D721Med (cell line): Measurements from ENCODE around the gene FASTKD2.

Experiments
- DNase-seq: peaks from one replicate; pipeline ENCODE4 v3.0.0; 2011; ENCODE audit warnings: low spot score; ENCODE audit not compliant: insufficient read length
- FAIRE-seq: peaks from 2 replicates; lab custom pipeline; 2011; peaks lifted over from hg19 to GRCh38; lab: Jason Lieb, UNC
- TF ChIP-seq, protein P1 (sequence below): IDR thresholded peaks from 2 replicates; pipeline ENCODE4 v1.5.1; 2012; ENCODE audit warnings: mild to moderate bottlenecking, control low read depth; ENCODE audit not compliant: insufficient read depth; ENCODE audit errors: missing control alignments

The FASTKD2 gene

DNA sequence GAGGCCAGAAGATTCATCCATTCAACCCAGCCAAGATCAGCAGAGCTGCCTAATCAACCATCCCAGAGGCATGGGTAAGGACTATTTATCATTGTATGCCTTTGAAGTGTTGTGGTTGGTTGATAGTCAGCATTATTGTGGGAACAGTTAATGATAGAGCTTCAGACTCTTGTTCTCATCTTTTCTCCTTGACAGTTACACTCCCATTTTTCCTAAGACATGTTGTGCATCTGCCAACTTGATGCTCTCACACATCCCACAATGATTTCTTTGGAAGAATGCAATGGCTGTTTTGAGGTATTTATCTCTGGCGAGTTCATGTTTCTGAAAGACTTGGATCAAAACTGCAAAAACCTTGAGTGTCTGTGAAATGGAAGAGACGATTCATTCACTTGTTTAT, 55.4 kb downstream of the FASTKD2 start:
- DNase-seq (no peak), FAIRE-seq (no peak)
- TF ChIP-seq, protein P1, sequence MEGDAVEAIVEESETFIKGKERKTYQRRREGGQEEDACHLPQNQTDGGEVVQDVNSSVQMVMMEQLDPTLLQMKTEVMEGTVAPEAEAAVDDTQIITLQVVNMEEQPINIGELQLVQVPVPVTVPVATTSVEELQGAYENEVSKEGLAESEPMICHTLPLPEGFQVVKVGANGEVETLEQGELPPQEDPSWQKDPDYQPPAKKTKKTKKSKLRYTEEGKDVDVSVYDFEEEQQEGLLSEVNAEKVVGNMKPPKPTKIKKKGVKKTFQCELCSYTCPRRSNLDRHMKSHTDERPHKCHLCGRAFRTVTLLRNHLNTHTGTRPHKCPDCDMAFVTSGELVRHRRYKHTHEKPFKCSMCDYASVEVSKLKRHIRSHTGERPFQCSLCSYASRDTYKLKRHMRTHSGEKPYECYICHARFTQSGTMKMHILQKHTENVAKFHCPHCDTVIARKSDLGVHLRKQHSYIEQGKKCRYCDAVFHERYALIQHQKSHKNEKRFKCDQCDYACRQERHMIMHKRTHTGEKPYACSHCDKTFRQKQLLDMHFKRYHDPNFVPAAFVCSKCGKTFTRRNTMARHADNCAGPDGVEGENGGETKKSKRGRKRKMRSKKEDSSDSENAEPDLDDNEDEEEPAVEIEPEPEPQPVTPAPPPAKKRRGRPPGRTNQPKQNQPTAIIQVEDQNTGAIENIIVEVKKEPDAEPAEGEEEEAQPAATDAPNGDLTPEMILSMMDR, result no peak

DNA sequence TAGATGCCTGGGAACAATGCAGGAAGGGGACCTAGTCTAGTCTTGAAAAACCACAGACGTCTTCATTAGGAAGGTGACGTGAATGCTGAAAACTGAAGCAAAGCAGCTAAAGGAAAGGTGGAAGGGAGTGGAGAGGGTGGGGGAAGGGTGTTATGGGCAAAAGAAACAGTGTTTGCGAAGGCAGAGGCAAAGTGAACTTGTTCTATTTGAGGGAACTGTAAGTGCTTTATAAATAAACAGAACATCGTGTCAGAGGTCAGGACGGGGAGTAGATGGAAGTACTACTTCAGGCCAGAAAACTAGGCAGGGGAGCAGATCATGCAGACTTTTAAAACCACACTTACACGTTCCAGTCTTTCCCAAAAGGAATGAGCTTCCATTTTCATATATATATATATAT, 57.8 kb downstream of the FASTKD2 start:
- TF ChIP-seq, protein P1, result no peak
- DNase-seq, result no peak
- no peak for FAIRE-seq

DNA sequence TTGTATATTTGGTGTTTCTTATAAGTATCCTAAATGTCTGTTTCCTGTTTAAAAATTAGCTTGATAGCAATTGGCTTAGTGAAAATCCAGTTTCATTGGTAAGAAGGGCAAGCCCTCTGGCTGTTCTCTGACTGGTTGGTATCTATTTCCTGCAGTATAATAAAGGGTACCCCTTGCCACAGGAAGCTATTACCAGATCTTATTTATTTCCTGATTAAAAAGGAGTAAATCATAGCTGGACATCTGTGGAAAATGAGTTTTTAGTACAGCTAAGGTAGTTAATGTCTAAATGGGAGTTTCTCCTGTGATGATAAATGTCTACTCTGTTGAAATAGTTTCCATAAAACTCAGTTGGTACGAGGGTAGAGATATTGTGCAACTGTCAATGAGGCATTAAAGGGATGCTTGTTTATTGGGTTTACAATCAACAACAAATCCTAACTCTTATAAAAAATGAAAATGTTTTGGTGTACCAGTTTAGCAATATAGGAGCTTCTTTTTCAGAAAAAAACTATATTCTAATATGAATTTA, 58.7 kb downstream of the FASTKD2 start:
- DNase-seq (no peak), FAIRE-seq (no peak)
- TF ChIP-seq, protein P1, result no peak

DNA sequence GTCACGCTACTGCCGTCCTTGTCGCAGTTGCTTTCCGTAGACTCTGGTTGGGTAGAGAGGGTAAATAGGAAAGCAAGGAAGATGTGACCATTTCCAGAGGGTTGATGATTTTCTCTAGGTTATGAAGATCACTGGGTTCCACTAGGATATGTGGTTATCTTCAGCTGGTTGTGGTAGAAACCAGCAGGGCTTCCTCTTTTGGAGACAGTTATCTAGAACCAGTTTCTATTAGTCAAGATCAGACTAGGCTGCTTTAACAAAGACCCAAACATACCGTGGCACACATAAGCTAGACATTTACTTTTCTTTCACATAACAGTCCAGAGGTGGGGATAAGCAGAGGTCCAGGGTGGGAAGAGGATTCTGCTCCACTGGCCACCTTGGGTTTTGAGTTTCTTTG, 59.6 kb downstream of the FASTKD2 start:
- TF ChIP-seq, protein P1, result no peak
- no peak for FAIRE-seq
- no peak for DNase-seq

DNA sequence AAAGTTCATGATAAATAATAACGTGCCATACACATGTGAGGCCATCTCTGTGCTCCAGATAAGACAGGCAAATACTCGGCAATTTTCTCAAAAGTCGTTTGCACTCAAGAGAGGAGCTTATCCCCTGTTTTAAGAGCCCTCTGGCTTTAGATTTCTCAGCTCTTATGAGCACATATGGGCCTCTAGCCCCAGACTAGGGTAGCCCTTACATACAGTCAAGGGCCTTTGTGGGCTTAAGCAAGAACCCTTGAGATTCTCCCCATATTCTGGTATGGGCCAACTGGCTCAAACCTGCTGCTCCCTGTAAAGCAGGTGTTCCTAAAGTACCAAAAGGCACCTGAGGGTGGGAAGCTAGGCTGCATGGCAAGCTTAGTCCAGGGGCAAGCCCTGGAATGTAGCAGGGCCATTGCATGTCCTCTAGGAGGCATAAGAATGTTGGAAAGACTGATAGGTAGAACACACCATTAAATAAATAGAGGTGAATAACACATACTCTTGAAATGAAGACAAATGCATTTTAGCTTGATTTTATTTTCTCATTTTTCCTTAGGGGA, 66.1 kb downstream of the FASTKD2 start:
- DNase-seq (no peak), FAIRE-seq (no peak)
- TF ChIP-seq, protein P1, result no peak

DNA sequence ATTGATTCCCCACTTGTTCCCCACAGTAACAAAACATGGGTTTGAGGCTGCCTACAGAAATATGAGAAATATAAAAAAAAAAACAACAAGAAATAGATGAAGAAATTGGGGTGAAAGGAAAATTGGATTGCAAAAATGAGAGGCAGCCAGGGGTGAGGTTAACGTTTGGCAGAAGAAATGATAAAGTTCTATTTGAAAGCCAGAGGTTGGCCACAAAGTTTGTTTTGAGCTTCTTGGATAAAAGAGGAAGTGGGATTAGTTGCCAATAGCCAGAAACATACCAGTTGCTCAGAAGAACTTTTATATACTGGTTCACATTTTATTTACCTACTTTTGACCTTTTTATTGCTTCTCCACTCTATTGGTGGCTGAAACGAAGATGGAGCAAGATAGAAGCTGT, 67.5 kb downstream of the FASTKD2 start:
- TF ChIP-seq, protein P1, result no peak
- FAIRE-seq (no peak), DNase-seq (no peak)

DNA sequence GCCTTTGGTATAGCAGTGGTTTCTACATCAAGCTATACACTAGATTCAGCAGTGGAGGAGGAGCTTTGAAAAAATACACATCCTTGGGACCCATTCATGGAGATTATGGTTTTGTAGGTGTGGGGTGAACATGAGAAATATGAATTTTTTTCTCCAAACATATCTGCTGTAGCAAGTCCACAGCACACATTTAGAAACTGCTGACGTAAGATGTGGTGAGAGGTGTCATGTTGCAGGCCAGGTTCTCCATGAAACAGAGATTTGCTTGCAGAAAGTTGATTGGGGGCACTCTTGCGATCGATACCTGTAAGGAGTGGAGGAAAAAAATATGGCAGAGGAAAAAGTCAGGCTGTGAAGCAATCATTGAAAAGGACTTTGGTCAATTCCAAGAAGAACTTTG, 67.9 kb downstream of the FASTKD2 start:
- FAIRE-seq (no peak), DNase-seq (no peak)
- TF ChIP-seq, protein P1, result no peak
